ENCODE measurements around the gene SPEN.
"Not testable (repeated sequence)": the region's sequence is repeated elsewhere in the genome, so short reads cannot be mapped to it uniquely, and the experiment has no call there.

SPEN gene

DNA sequence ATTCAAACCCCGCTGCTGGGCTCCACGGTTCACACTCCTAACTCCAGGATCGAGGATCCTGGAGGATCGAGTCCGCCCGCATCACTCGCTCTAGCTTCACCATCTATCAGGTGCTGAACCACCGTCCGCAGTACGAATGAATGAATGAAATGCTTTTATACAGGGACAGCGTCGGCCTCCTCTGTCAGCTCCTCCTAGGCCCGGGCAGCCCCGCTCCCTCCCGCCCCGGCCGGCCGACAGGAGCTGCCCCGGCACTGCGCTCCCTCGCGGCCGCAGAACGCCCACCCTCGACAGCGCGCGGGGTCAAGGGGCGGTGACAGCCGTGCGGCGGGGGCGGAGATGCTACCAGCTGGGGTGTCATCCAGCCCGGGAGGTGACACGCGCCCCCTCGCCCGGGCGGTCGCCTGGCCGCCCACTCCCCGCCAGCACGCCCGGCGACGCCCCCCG lies 127.9 kb downstream of the SPEN start:
- peak; percentile 63 for DNase-seq (ENCODE audit: insufficient read length)
- no peak for TF ChIP-seq TAF1 (IDR thresholded peaks at IDR 0.05; ENCODE audit: borderline replicate concordance, low read depth, low read length)
- no peak for TF ChIP-seq POLR2AphosphoS5 (IDR thresholded peaks at IDR 0.05; ENCODE audit: low read depth, low read length)
- TF ChIP-seq POLR2A (IDR thresholded peaks at IDR 0.05; ENCODE audit: low read depth, low read length), result no peak
- peak; percentile 69 for FAIRE-seq

DNA sequence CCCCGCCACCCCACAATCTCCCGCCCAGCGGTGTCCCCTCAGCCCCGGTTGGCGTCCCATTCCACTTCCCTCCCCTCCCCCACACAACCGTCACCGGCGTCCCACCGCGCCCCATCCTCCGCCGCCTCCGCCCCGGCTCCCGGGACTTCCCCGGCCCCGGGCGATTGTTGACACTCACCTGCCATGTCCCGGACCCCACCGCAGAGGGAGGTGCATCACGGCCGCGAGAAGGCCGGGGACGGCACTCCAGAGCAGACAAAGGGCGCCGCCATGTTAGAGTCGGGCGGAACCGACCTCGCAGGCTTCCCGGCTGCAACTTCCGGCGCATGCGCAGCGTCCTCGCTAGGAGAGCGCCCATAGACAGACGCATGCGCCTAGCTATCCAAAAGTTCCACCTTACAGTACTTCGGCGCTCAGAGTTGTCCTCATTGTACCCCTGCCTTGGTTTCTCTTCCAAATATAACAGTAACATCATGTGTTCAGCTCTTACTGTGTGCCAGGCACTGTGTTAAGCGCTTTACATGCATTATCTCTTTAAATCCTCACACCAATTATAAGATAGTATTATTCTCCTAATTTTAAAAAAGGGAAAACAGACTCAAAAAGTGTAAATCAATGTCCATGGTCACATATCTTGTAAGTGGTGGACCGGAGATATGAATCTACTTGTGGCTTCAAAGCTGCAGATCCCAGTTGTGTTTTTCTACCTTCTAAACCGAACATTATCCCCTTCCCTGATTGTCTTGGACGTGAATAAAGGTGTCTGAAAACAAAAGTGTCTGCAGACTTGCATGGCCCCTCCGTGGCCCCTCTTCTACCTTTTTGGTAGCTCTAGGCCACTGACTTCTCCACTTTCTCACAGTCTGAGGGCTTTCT lies 128.5 kb downstream of the SPEN start, which contains the start of gene ZBTB17:
TSS of gene ZBTB17 (minus strand) at position 297 of the 876 bp plus-strand sequence. CDS start 27,606 bp downstream, outside the sequence.
- FAIRE-seq (peak; percentile 98), DNase-seq (ENCODE audit: insufficient read length) (peak; percentile 89)
- peak; percentile 39; the same call in 1 of the 2 replicates for TF ChIP-seq POLR2A (IDR thresholded peaks at IDR 0.05; ENCODE audit: low read depth, low read length)
- peak; percentile 76; the same call in 1 of the 2 replicates for TF ChIP-seq TAF1 (IDR thresholded peaks at IDR 0.05; ENCODE audit: borderline replicate concordance, low read depth, low read length)
- peak; percentile 29; the same call in 1 of the 2 replicates for TF ChIP-seq POLR2AphosphoS5 (IDR thresholded peaks at IDR 0.05; ENCODE audit: low read depth, low read length)

DNA sequence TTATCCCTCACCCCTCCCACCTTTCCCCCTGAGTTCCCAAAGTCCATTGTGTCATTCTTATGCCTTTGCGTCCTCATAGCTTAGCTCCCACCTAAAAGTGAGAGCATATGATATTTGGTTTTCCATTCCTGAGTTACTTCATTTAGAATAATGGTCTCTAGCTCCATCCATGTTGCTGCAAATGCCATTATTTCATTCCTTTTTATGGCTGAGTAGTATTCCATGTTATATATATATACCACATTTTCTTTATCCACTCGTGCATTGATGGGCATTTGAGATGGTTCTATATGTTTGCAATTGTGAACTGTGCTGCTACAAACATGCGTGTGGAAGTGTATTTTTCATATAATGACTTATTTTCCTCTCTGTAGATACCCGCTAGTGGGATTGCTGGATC lies 130.4 kb downstream of the SPEN start:
- FAIRE-seq; DNase-seq (ENCODE audit: insufficient read length): not testable (repeated sequence)

DNA sequence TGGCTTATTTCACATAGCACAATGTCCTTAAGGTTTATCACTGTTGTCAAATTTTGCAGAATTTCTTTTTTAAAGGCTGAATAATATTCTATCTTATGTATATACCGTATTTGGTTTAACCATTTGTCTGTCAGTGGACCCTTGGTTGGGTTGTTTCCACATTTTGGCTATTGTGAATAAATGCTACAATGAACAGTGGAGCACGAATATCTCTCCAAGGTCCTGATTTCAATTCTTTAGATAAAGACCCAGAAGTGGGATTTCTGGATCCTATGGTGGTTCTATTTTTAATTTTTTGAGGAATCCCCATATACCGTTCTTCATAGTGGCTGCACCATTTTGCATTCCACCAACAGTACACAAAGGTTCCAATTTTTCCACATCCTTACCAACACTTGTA lies 134.2 kb downstream of the SPEN start:
- FAIRE-seq (no peak), DNase-seq (ENCODE audit: insufficient read length) (no peak)
- TF ChIP-seq TAF1 (IDR thresholded peaks at IDR 0.05; ENCODE audit: borderline replicate concordance, low read depth, low read length), result no peak
- TF ChIP-seq POLR2A (IDR thresholded peaks at IDR 0.05; ENCODE audit: low read depth, low read length), result no peak
- no peak for TF ChIP-seq POLR2AphosphoS5 (IDR thresholded peaks at IDR 0.05; ENCODE audit: low read depth, low read length)

DNA sequence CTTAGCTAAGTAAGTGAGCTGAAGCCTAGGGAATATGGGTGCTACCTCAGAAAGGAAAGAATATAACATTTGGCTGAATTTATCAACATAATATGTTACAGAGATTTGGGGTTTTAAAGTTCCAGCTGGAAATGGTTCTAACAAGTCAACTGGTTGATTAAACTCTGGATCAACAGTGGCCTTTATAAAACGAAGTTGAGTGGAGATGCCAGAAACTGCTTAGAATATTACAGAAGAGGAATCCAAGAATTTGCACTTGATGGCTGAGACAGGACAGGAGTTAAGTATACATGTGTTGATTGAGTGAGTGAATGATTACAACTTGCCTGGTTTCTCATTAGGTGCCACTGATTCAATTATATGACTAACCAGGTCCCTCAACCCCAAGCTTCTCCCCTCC lies 135.8 kb downstream of the SPEN start:
- no peak for TF ChIP-seq POLR2A (IDR thresholded peaks at IDR 0.05; ENCODE audit: low read depth, low read length)
- TF ChIP-seq POLR2AphosphoS5 (IDR thresholded peaks at IDR 0.05; ENCODE audit: low read depth, low read length), result no peak
- TF ChIP-seq TAF1 (IDR thresholded peaks at IDR 0.05; ENCODE audit: borderline replicate concordance, low read depth, low read length), result no peak
- no peak for DNase-seq (ENCODE audit: insufficient read length)
- FAIRE-seq, result no peak

DNA sequence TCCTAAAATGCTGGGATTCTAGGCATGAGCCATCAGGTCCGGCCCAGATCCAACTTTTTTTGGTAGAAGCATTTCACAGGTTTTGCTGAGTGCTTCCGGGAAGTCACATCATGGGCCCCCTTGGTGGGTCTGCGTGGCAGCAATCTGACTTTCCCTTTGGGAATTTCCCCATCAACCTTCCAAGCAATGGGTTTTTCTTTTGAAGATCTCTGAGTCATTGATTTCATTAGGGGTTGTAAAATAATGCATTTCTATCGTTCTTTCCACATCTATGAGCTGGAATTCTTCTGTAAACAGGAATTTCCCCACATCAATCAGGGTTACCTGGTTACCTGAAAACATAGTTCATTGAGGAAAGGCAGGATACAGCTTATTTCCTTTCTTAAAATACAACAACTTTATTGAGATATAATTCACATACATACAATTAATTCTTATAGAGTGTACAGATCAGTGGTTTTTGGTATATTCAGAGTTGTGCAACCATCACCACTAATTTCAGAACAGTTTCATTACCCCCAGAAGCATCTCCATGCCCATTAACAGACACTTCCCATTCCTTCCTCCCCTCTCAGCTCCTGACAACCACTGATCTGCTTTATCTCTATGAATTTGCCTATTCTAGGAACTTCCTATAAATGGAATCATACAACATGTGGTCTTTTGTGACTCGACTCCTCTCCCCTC lies 138.2 kb downstream of the SPEN start:
- no peak for FAIRE-seq
- DNase-seq (ENCODE audit: insufficient read length), result no peak
- TF ChIP-seq POLR2AphosphoS5 (IDR thresholded peaks at IDR 0.05; ENCODE audit: low read depth, low read length) (no peak), TAF1 (IDR thresholded peaks at IDR 0.05; ENCODE audit: borderline replicate concordance, low read depth, low read length) (no peak), POLR2A (IDR thresholded peaks at IDR 0.05; ENCODE audit: low read depth, low read length) (no peak)

DNA sequence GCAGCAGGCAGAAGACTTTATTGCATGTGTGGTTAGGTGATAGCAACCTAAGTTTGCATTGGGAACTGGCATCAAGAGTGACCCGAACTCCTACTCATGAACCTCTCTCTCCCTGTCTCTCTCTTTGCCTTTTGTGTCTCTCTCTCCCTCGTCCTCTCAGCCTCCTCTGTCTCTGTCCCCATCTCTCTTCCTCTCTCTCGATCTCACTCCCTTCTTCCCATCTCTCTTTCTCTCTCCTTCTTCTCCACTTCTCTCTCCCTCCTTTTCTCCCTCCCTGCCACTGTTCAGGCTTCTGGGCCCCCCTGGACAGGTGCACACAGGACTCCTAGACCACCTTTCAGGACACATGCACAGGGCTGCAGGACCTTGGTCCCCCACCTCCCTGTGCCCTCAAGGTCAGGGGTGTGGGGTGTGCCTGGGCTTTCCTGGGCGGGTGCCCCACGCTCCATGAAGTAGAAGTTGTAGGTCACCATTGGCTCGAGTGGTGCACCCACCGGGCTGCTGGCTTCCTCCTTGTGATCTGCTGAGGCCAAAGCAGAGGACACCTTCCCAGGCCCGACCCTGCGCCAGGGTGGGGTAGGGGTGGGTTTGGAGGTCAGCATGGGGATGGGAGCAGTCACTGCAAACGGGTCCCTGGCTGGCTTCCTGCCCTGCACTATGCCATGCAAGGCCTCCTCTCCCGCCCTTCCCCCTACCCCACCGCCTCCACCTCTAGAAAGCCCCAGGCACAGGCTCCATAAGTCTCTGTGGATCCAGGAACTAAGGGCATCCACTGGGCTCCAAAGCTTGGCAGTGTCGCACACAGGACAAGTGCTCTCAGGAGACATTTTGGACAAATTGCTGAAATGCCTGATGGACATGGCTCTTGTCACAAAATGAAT lies 141.6 kb downstream of the SPEN start:
- FAIRE-seq, result no peak
- TF ChIP-seq POLR2A (IDR thresholded peaks at IDR 0.05; ENCODE audit: low read depth, low read length) (no peak), POLR2AphosphoS5 (IDR thresholded peaks at IDR 0.05; ENCODE audit: low read depth, low read length) (no peak), TAF1 (IDR thresholded peaks at IDR 0.05; ENCODE audit: borderline replicate concordance, low read depth, low read length) (no peak)
- DNase-seq (ENCODE audit: insufficient read length), result no peak

DNA sequence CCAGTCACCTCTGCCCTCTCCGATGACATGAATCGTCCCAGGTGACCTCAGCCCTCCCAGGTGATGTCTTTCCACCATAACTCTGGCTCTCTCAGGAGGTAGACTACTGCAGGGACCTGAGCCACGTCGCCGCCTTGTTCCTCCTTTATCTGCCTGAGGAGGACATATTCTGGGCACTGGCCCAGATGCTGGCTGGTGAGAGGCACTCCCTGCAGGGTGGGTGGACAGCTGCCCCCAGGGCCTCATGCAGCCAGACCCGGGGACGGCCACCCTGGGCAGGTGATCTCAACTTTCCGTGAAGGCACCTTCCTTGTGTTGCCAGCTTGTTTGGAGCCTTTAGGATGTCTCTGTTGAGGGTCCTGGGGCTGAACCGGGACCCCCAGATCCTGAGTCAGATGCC lies 142.3 kb downstream of the SPEN start:
- TF ChIP-seq POLR2A (IDR thresholded peaks at IDR 0.05; ENCODE audit: low read depth, low read length) (no peak), POLR2AphosphoS5 (IDR thresholded peaks at IDR 0.05; ENCODE audit: low read depth, low read length) (no peak), TAF1 (IDR thresholded peaks at IDR 0.05; ENCODE audit: borderline replicate concordance, low read depth, low read length) (no peak)
- DNase-seq (ENCODE audit: insufficient read length), result no peak
- FAIRE-seq, result no peak
